Ovary (tissue), 3 donors: ENCODE data around the gene RGS13.

Source experiments
- EP300 ChIP-seq: sonication (generic); formaldehyde crosslinking; IDR thresholded peaks from one replicate; pipeline ENCODE4 v1.6.1; 2017; ENCODE audit warnings: antibody characterized with exemption
- POLR2A ChIP-seq: fragments of 450-650 bp; IDR thresholded peaks from one replicate; pipeline ENCODE4 v1.6.1; 2017; ENCODE audit warnings: antibody characterized with exemption, mild to moderate bottlenecking, moderate library complexity
- TF ChIP-seq, protein P1 (sequence below), 3 donors: fragments of 450-650 bp in 2 of 3; fragments of 200-600 bp in 1 of 3; IDR thresholded peaks; one replicate each; pipeline versions ENCODE4 v1.5.1 to v1.8.0; 2016 to 2022; ENCODE audit warnings: antibody characterized with exemption in 3 of 3, mild to moderate bottlenecking in 1 of 3
- donor health status: DM: no; HTN: no; CAD: no.

DNA sequence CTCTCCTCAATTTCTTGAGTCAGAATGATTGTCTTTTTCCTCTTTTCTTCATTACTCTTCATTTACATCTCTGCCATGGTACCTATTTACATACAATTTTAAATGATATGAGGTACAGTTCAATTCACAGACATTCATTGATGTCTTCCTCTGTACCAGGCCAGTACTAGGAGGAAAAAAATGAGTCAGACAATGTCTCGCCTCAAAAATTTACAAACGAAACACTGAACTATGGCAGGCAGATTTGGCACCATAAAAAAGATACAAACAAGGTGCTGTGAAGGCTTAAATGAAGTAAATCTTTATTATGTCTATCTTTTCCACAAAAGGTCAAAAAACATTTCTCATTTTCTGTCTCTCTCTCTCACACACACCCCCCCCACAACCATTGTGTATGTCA is 71.0 kb downstream of the RGS13 start:
- TF ChIP-seq, protein P1, sequence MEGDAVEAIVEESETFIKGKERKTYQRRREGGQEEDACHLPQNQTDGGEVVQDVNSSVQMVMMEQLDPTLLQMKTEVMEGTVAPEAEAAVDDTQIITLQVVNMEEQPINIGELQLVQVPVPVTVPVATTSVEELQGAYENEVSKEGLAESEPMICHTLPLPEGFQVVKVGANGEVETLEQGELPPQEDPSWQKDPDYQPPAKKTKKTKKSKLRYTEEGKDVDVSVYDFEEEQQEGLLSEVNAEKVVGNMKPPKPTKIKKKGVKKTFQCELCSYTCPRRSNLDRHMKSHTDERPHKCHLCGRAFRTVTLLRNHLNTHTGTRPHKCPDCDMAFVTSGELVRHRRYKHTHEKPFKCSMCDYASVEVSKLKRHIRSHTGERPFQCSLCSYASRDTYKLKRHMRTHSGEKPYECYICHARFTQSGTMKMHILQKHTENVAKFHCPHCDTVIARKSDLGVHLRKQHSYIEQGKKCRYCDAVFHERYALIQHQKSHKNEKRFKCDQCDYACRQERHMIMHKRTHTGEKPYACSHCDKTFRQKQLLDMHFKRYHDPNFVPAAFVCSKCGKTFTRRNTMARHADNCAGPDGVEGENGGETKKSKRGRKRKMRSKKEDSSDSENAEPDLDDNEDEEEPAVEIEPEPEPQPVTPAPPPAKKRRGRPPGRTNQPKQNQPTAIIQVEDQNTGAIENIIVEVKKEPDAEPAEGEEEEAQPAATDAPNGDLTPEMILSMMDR (IDR thresholded peaks at IDR 0.05): no peak
- TF ChIP-seq POLR2A (no peak), EP300 (no peak)
